GM21737 (cell line): ENCODE data around the gene STK31.
"Not testable (repeated sequence)": the region's sequence is repeated elsewhere in the genome, so short reads cannot be mapped to it uniquely, and the experiment has no call there.

Experiments
- ATAC-seq: cut with Tn5 transposase; IDR thresholded peaks from one replicate; pipeline ENCODE4 v1.9.1; 2021; ENCODE audit warnings: mild to moderate bottlenecking, moderate library complexity; ENCODE audit not compliant: unreplicated experiment

Gene STK31

GRCh38 chr7:23712368-23713284 is 2.6 kb downstream of the STK31 start:
- ATAC-seq: no peak

GRCh38 chr7:23713285-23714149 is 3.5 kb downstream of the STK31 start:
- no peak for ATAC-seq

- no peak for ATAC-seq
Observed at GRCh38 chr7:23714150-23714464, 4.1 kb downstream of the STK31 start.

GRCh38 chr7:23714579-23714978 is 4.6 kb downstream of the STK31 start:
- no peak for ATAC-seq

- ATAC-seq: no peak
Observed at GRCh38 chr7:23715099-23715498, 5.1 kb downstream of the STK31 start.

GRCh38 chr7:23717788-23718187 is 7.8 kb downstream of the STK31 start:
- ATAC-seq: no peak

GRCh38 chr7:23721456-23721855 is 11.4 kb downstream of the STK31 start:
- ATAC-seq: no peak

- ATAC-seq: not testable (repeated sequence)
Observed at GRCh38 chr7:23722587-23723216, 12.7 kb downstream of the STK31 start.

- ATAC-seq: not testable (repeated sequence)
Observed at GRCh38 chr7:23724113-23724512, 14.1 kb downstream of the STK31 start.

GRCh38 chr7:23742051-23742450 is 32.0 kb downstream of the STK31 start:
- no peak for ATAC-seq

GRCh38 chr7:23743226-23743625 is 33.2 kb downstream of the STK31 start:
- ATAC-seq: no peak

- no peak for ATAC-seq
Observed at GRCh38 chr7:23746629-23747028, 36.6 kb downstream of the STK31 start.

GRCh38 chr7:23751852-23752251 is 41.8 kb downstream of the STK31 start:
- no peak for ATAC-seq

- not testable (repeated sequence) for ATAC-seq
Observed at GRCh38 chr7:23758839-23759238, 48.8 kb downstream of the STK31 start.

GRCh38 chr7:23759671-23760391 is 49.8 kb downstream of the STK31 start:
- no peak for ATAC-seq

- no peak for ATAC-seq
Observed at GRCh38 chr7:23765943-23766342, 55.9 kb downstream of the STK31 start.

GRCh38 chr7:23767514-23767913 is 57.5 kb downstream of the STK31 start:
- ATAC-seq: no peak

- ATAC-seq: no peak
Observed at GRCh38 chr7:23768022-23768421, 58.0 kb downstream of the STK31 start.

- not testable (repeated sequence) for ATAC-seq
Observed at GRCh38 chr7:23779185-23779800, 69.3 kb downstream of the STK31 start.

- ATAC-seq: no peak
Observed at GRCh38 chr7:23783115-23783514, 73.1 kb downstream of the STK31 start.
